IMR-90 (cell line): ENCODE data around the gene CEACAM16. TPM values are rescaled to one million over a fixed set of nuclear protein-coding genes. Genes with fewer than 3 reads are reported as not detected.

ENCODE experiments used
- ATAC-seq: fragments of 200-7000 bp; cut with Tn5 transposase; 2 replicates; pipeline ENCODE4 v1.9.1; 2020; ENCODE audit warnings: low read depth, mild to moderate bottlenecking, moderate library complexity
- BruUV-seq: library from RNA; stranded (reverse); fragments of 400-500 nt; replicated peaks from 2 replicates; lab custom pipeline; 2021; lab: Mats Ljungman, UMichigan
- CTCF ChIA-PET: fragments of 300-600 bp; formaldehyde crosslinking; extraction: SDS; loops from one replicate; lab custom pipeline; 2021; ENCODE audit warnings: antibody characterized with exemption; lab: Yijun Ruan, JAX
- POLR2A ChIA-PET: fragments of 300-600 bp; sonication (Branson Sonifier 250); formaldehyde crosslinking; loops from one replicate; lab custom pipeline; 2022; ENCODE audit warnings: antibody characterized with exemption; ENCODE audit not compliant: unreplicated experiment; lab: Charles Lee
- DNase-seq: peaks from one replicate; pipeline ENCODE4 v3.0.0; 2013
- H2AFZ ChIP-seq: replicated peaks from 2 replicates; pipeline ENCODE3; 2013; ENCODE audit warnings: low read length, mild to moderate bottlenecking; ENCODE audit not compliant: poor library complexity
- H2AK5ac ChIP-seq: 2 replicates; pipeline ENCODE4 v1.6.1; 2013; ENCODE audit warnings: low read depth, low read length, inconsistent platforms
- H2AK9ac ChIP-seq: replicated peaks from 2 replicates; pipeline ENCODE3; 2013; ENCODE audit warnings: mild to moderate bottlenecking, low read depth, low read length, moderate library complexity; ENCODE audit not compliant: poor library complexity
- H2BK120ac ChIP-seq: 2 replicates; pipeline ENCODE4 v1.6.1; 2013; ENCODE audit warnings: low read depth, low read length, inconsistent platforms
- H2BK15ac ChIP-seq: 3 replicates; pipeline ENCODE4 v1.6.1; 2013; ENCODE audit warnings: low read depth, low read length, inconsistent platforms
- H2BK20ac ChIP-seq: 2 replicates; pipeline ENCODE4 v1.6.1; 2013; ENCODE audit warnings: low read depth, mild to moderate bottlenecking, inconsistent platforms, low read length, moderate library complexity
- H2BK5ac ChIP-seq: 2 replicates; pipeline ENCODE4 v1.6.1; 2013; ENCODE audit warnings: mild to moderate bottlenecking, low read depth, low read length, inconsistent platforms; ENCODE audit not compliant: poor library complexity, severe bottlenecking
- H3K14ac ChIP-seq: replicated peaks from 2 replicates; pipeline ENCODE4 v1.6.1; 2013; ENCODE audit warnings: low read depth, low read length, inconsistent platforms
- H3K18ac ChIP-seq: 2 replicates; pipeline ENCODE4 v1.6.1; 2013; ENCODE audit warnings: low read depth, low read length, control low read depth
- H3K23ac ChIP-seq: 2 replicates; pipeline ENCODE4 v1.6.1; 2013; ENCODE audit warnings: low read depth, low read length, inconsistent platforms
- H3K27ac ChIP-seq: 2 replicates; pipeline ENCODE4 v1.5.1; 2013; ENCODE audit warnings: mild to moderate bottlenecking, control low read depth, low read length; ENCODE audit not compliant: insufficient read depth
- H3K27me3 ChIP-seq: 2 replicates; pipeline ENCODE4 v1.6.1; 2013; ENCODE audit warnings: low read length; ENCODE audit not compliant: control insufficient read depth, insufficient read depth
- H3K36me3 ChIP-seq: 2 replicates; pipeline ENCODE4 v1.6.1; 2013; ENCODE audit warnings: low read length, mixed read lengths; ENCODE audit not compliant: control insufficient read depth, insufficient read depth
- H3K4ac ChIP-seq: 2 replicates; pipeline ENCODE4 v1.6.1; 2013; ENCODE audit warnings: low read depth, low read length, inconsistent platforms
- H3K4me1 ChIP-seq: 2 replicates; pipeline ENCODE4 v1.6.1; 2013; ENCODE audit warnings: low read length, mixed read lengths; ENCODE audit not compliant: control insufficient read depth, insufficient read depth
- H3K4me2 ChIP-seq: 2 replicates; pipeline ENCODE4 v1.6.1; 2013; ENCODE audit warnings: low read depth, mild to moderate bottlenecking, control low read depth, low read length, moderate library complexity
- H3K4me3 ChIP-seq: 2 replicates; pipeline ENCODE4 v1.5.1; 2013; ENCODE audit warnings: low read depth, mild to moderate bottlenecking, control low read depth, low read length, moderate library complexity; ENCODE audit not compliant: insufficient read depth
- H3K56ac ChIP-seq: 2 replicates; pipeline ENCODE4 v1.6.1; 2013; ENCODE audit warnings: low read length, inconsistent platforms; ENCODE audit not compliant: insufficient read depth; ENCODE audit errors: extremely low read depth
- H3K79me1 ChIP-seq, 2 experiments: 2 replicates each; pipeline ENCODE4 v1.6.1; 2013; ENCODE audit warnings: low read length in 2 of 2, inconsistent platforms in 1 of 2, low read depth in 1 of 2
- H3K9ac ChIP-seq: 2 replicates; pipeline ENCODE4 v1.6.1; 2013; ENCODE audit warnings: low read depth, low read length, control low read depth
- H3K9me1 ChIP-seq: 2 replicates; pipeline ENCODE4 v1.6.1; 2013; ENCODE audit warnings: low read length, inconsistent platforms; ENCODE audit not compliant: insufficient read depth
- H3K9me3 ChIP-seq: 2 replicates; pipeline ENCODE4 v1.6.1; 2013; ENCODE audit warnings: low read length; ENCODE audit not compliant: control insufficient read depth, insufficient read depth
- H4K20me1 ChIP-seq: 2 replicates; pipeline ENCODE4 v1.6.1; 2013; ENCODE audit warnings: low read length, inconsistent platforms; ENCODE audit not compliant: insufficient read depth
- H4K5ac ChIP-seq: 2 replicates; pipeline ENCODE4 v1.6.1; 2013; ENCODE audit warnings: mild to moderate bottlenecking, low read depth, low read length, control low read depth
- H4K8ac ChIP-seq, 2 experiments: 2 replicates each; pipeline ENCODE4 v1.6.1; 2013; ENCODE audit warnings: low read depth in 2 of 2, low read length in 2 of 2, control low read depth in 1 of 2, inconsistent platforms in 1 of 2
- H4K91ac ChIP-seq: 2 replicates; pipeline ENCODE4 v1.6.1; 2013; ENCODE audit warnings: low read depth, low read length, inconsistent platforms; ENCODE audit not compliant: insufficient read depth
- RAD21 ChIP-seq: IDR thresholded peaks from 2 replicates; pipeline ENCODE4 v1.6.1; 2012; ENCODE audit warnings: low read length, improper control_type of control experiment
- RFX5 ChIP-seq: IDR thresholded peaks from 2 replicates; pipeline ENCODE4 v1.8.0; 2012; ENCODE audit warnings: low read depth, mild to moderate bottlenecking, low read length, moderate library complexity
- WGBS, 2 experiments: methylation state at CpG; one replicate each; pipeline versions ENCODE4 v1.1.5 to v1.1.7; 2013; ENCODE audit warnings: missing lambda C conversion rate in 2 of 2; ENCODE audit not compliant: insufficient read length in 1 of 2; ENCODE audit errors: extremely low coverage in 2 of 2; 5-methylcytosine and 5-hydroxymethylcytosine counted together
- dilution Hi-C: fragments of 300-500 bp; cut with HindIII; formaldehyde crosslinking; loops from one replicate; pipeline ENCODE4 v1.14.3; 2018; ENCODE audit warnings: low sequenced_read_pairs; ENCODE audit not compliant: unreplicated experiment
- in situ Hi-C: fragments of 300-500 bp; cut with MboI; formaldehyde crosslinking; loops from 3 replicates; pipeline ENCODE4 v1.14.3; 2019; ENCODE audit warnings: low sequenced_read_pairs, inconsistent platforms, mixed read lengths
- intact Hi-C: fragments of 100-400 bp; cut with micrococcal nuclease; formaldehyde crosslinking; loops from 2 replicates; pipeline ENCODE4 v1.10.0; 2022
- polyA plus RNA-seq, 3 experiments: library from polyadenylated mRNA; depleted of rRNA; stranded (reverse); fragments of >200 nt; gene quantifications; 2 replicates each; pipeline ENCODE4 v1.2.3, GENCODE V29; 2012; ENCODE audit warnings: low replicate concordance in 1 of 3
- total RNA-seq: library from RNA; depleted of rRNA; stranded (reverse); fragments of >200 nt; gene quantifications from 2 replicates; pipeline ENCODE4 v1.2.3, GENCODE V29; 2012
- TF ChIP-seq, protein P1 (sequence below): fragments of 150-350 bp; IDR thresholded peaks from 2 replicates; pipeline ENCODE4 v1.6.1; 2017; ENCODE audit warnings: mild to moderate bottlenecking, antibody characterized with exemption, low read length, low read depth

CEACAM16 gene
- total and polyA plus RNA-seq, 2 of the 4 experiments (the other 2 are of a cell fraction): not detected

DNA sequence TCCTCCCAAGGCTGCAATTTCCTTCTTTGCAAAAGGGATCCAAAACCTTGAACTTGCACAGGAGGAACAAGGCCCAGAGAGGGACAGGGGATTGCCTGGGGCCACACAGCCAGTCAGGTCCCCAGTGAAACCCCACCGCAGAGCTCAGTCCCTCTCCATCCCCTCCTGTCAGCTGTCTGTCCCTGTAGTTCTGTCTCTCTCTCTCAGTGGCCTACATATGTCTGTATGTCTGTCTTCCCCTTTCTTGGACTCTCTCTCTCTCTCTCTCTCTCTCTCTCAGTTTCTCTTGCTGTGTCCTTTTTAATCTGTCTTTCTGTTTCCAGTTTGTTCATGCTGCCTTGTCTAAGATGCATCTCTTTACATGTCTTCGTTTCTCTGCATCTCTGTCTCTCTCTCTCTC is 16.1 kb upstream of the CEACAM16 start:
- H3K27ac ChIP-seq: no peak overlapping the region
- H2BK120ac ChIP-seq: peak overlapping the region; percentile 78
- H3K36me3 ChIP-seq: peaks cover 16% of the 10 kb centered on the region; the same call in 1 of the 2 replicates
- H4K8ac ChIP-seq: peak overlapping the region in 1 of 2 experiments; percentile 19; a peak in 1 of 4 replicates
- no peak overlapping the region for H3K4me3 ChIP-seq
- in situ Hi-C loops: loop anchor here (10.0 kb wide), 1 partner anchor 272 kb away; the partner anchor contains the start of gene CLPTM1
- no peak overlapping the region for H3K18ac ChIP-seq
- ChIA-PET CTCF (no interaction called here), POLR2A (no interaction called here)
- H4K20me1 ChIP-seq: no peaks in the 10 kb centered on the region
- H3K27me3 ChIP-seq: no peaks in the 10 kb centered on the region
- H2AK5ac ChIP-seq: peak overlapping the region; percentile 25; the same call in 1 of the 2 replicates
- intact Hi-C loops: no loop called here
- H3K4me1 ChIP-seq: peaks cover 2% of the 10 kb centered on the region
- H2AFZ ChIP-seq: no peak overlapping the region
- DNase-seq (no peak), ATAC-seq (no peak)
- 0 out of 2 replicates have a peak overlapping the region, but pooled peaks have one; percentile 13 for H4K91ac ChIP-seq
- H3K9me3 ChIP-seq: no peaks in the 10 kb centered on the region
- H3K79me1 ChIP-seq: 0 out of 4 replicates have a peak, but pooled peaks cover 0 to 3% of the 10 kb centered on the region in 2 experiments
- no peak overlapping the region for H3K4me2 ChIP-seq
- H4K5ac ChIP-seq: no peak overlapping the region
- H2BK20ac ChIP-seq: peak overlapping the region; percentile 11; the same call in 1 of the 2 replicates
- BruUV-seq: no TSS peak
- no peak overlapping the region for H3K23ac ChIP-seq
- H2AK9ac ChIP-seq: no peak overlapping the region
- WGBS, 2 experiments: 100% methylated on average over 2 of the region's 2 CpGs; no CpG with 5 or more reads in 1 of the 2 experiments
- H2BK15ac ChIP-seq: no peak overlapping the region
- H2BK5ac ChIP-seq: no peak overlapping the region
- dilution Hi-C loops: no loop called here
- no peak overlapping the region for H3K9ac ChIP-seq
- peak overlapping the region; percentile 49 for H3K4ac ChIP-seq
- no peaks in the 10 kb centered on the region; the same call in 1 of the 2 replicates for H3K9me1 ChIP-seq
- peak overlapping the region; percentile 22; the same call in 1 of the 2 replicates for H3K14ac ChIP-seq
- TF ChIP-seq RAD21: no peak
- TF ChIP-seq, protein P1, sequence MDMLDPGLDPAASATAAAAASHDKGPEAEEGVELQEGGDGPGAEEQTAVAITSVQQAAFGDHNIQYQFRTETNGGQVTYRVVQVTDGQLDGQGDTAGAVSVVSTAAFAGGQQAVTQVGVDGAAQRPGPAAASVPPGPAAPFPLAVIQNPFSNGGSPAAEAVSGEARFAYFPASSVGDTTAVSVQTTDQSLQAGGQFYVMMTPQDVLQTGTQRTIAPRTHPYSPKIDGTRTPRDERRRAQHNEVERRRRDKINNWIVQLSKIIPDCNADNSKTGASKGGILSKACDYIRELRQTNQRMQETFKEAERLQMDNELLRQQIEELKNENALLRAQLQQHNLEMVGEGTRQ: no peak
- no peak for TF ChIP-seq RFX5
- no peak overlapping the region for H3K56ac ChIP-seq
